Naive B cell (primary cell): ENCODE measurements around the gene DYRK3. TPM values are rescaled to one million over a fixed set of nuclear protein-coding genes. Genes with fewer than 3 reads are reported as not detected.
A peak's percentile ranks its signal among the peaks of the same experiment; 100 is the strongest.

Source experiments
- ATAC-seq, 2 donors: fragments of 150-1000 bp; cut with Tn5 transposase; 2 replicates each; pipeline ENCODE4 v1.10.0; 2021; ENCODE audit warnings: low read depth in 2 of 2, mild to moderate bottlenecking in 2 of 2, moderate library complexity in 2 of 2
- DNase-seq: peaks from one replicate; pipeline ENCODE4 v3.0.0; 2022
- H3K27ac Mint-ChIP-seq, 6 donors: one replicate each; pipeline ENCODE4 v1.8.0; 2020 to 2022; ENCODE audit warnings: mild to moderate bottlenecking in 6 of 6, mixed read lengths in 6 of 6, moderate library complexity in 5 of 6, inconsistent platforms in 2 of 6
- H3K27me3 Mint-ChIP-seq, 3 donors: one replicate each; pipeline ENCODE4 v1.8.0; 2021 to 2022; ENCODE audit warnings: mixed read lengths in 3 of 3, mild to moderate bottlenecking in 1 of 3
- H3K36me3 Mint-ChIP-seq, 2 donors: one replicate each; pipeline ENCODE4 v1.8.0; 2020 to 2022; ENCODE audit warnings: mixed read lengths in 2 of 2, inconsistent platforms in 1 of 2, mild to moderate bottlenecking in 1 of 2
- H3K4me1 Mint-ChIP-seq, 3 donors: one replicate each; pipeline ENCODE4 v1.8.0; 2020 to 2022; ENCODE audit warnings: mixed read lengths in 3 of 3, inconsistent platforms in 1 of 3, mild to moderate bottlenecking in 1 of 3, moderate library complexity in 1 of 3
- H3K4me3 Mint-ChIP-seq, 8 donors: one replicate each; pipeline ENCODE4 v1.8.0; 2020 to 2022; ENCODE audit warnings: mild to moderate bottlenecking in 8 of 8, mixed read lengths in 8 of 8, moderate library complexity in 8 of 8, inconsistent platforms in 2 of 8
- H3K9me3 Mint-ChIP-seq, 7 donors: one replicate each; pipeline ENCODE4 v1.8.0; 2020 to 2022; ENCODE audit warnings: mixed read lengths in 7 of 7, mild to moderate bottlenecking in 5 of 7, inconsistent platforms in 2 of 7, moderate library complexity in 1 of 7
- polyA plus RNA-seq, 6 donors: library from polyadenylated mRNA; unstranded; fragments of 300-500 nt; fragmentation: Illumina TruSeq; gene quantifications; one replicate each; pipeline ENCODE4 v1.2.3, GENCODE V29; 2021; ENCODE audit warnings: low read depth in 6 of 6

DYRK3 gene
- polyA plus RNA-seq, 6 donors from 2014 or later, result not detected

GRCh38 chr1:206684478-206685333, 49.4 kb downstream of the DYRK3 start, which contains the start of gene MAPKAPK2:
Gene MAPKAPK2 (plus strand): TSS chr1:206684905. CDS start chr1:206685230, 325 bp downstream.
- H3K4me3 Mint-ChIP-seq, result peak within 1 kb of the TSS; percentile 91 to 100 (median 99)
- H3K36me3 Mint-ChIP-seq, result no peaks in the 10 kb centered on the region
- H3K9me3 Mint-ChIP-seq, result no peaks in the 10 kb centered on the region
- H3K27ac Mint-ChIP-seq, result peak within 1 kb of the TSS; percentile 89 to 97 (median 95)
- peaks cover 70 to 82% (median 78%) of the 10 kb centered on the region in 3 donors for H3K4me1 Mint-ChIP-seq
- DNase-seq (peak; percentile 70), ATAC-seq (peak; percentile 70 to 72)
- H3K27me3 Mint-ChIP-seq, result no peaks in the 10 kb centered on the region

GRCh38 chr1:206685334-206685768, 50.0 kb downstream of the DYRK3 start:
- ATAC-seq, result peak; percentile 39 to 44
- H3K4me3 Mint-ChIP-seq, result peak overlapping the region; percentile 91 to 100 (median 99)
- H3K27ac Mint-ChIP-seq, result peak overlapping the region; percentile 89 to 97 (median 95)
- DNase-seq, result peak; percentile 27
- no peaks in the 10 kb centered on the region for H3K27me3 Mint-ChIP-seq
- H3K36me3 Mint-ChIP-seq, result no peaks in the 10 kb centered on the region
- H3K4me1 Mint-ChIP-seq, result peaks cover 70 to 82% (median 78%) of the 10 kb centered on the region in 3 donors
- no peaks in the 10 kb centered on the region for H3K9me3 Mint-ChIP-seq

- H3K4me3 Mint-ChIP-seq, result peak overlapping the region; percentile 91 to 100 (median 99)
- ATAC-seq (peak; percentile 43 to 52), DNase-seq (peak; percentile 67)
- peak overlapping the region; percentile 89 to 99 (median 97) for H3K27ac Mint-ChIP-seq
- H3K36me3 Mint-ChIP-seq, result no peaks in the 10 kb centered on the region
- no peaks in the 10 kb centered on the region for H3K27me3 Mint-ChIP-seq
- H3K4me1 Mint-ChIP-seq, result peaks cover 70 to 82% (median 81%) of the 10 kb centered on the region in 3 donors
- no peaks in the 10 kb centered on the region for H3K9me3 Mint-ChIP-seq
Measured at GRCh38 chr1:206685769-206686477, 50.6 kb downstream of the DYRK3 start.

GRCh38 chr1:206686478-206687249, 51.3 kb downstream of the DYRK3 start:
- peak; percentile 53 for DNase-seq
- Mint-ChIP-seq H3K4me1 (peaks cover 68 to 85% (median 82%) of the 10 kb centered on the region in 3 donors), H3K36me3 (no peaks in the 10 kb centered on the region)

GRCh38 chr1:206687251-206687914, 52.0 kb downstream of the DYRK3 start:
- Mint-ChIP-seq H3K36me3 (no peaks in the 10 kb centered on the region), H3K9me3 (no peaks in the 10 kb centered on the region), H3K4me3 (peak overlapping the region in 7 of 8 donors; percentile 91 to 100 (median 99)), H3K27ac (peak overlapping the region in 4 of 6 donors; percentile 89 to 99 (median 98)), H3K4me1 (peaks cover 69 to 85% (median 82%) of the 10 kb centered on the region in 3 donors), H3K27me3 (no peaks in the 10 kb centered on the region)
- DNase-seq (no peak), ATAC-seq (no peak)

More at GRCh38 chr1:206686478-206687249, 51.3 kb downstream of the DYRK3 start:
- no peaks in the 10 kb centered on the region for H3K27me3 Mint-ChIP-seq
- H3K4me3 Mint-ChIP-seq, result peak overlapping the region; percentile 91 to 100 (median 99)
- no peaks in the 10 kb centered on the region for H3K9me3 Mint-ChIP-seq
- H3K27ac Mint-ChIP-seq, result peak overlapping the region; percentile 89 to 99 (median 96)
- ATAC-seq, result peak; percentile 39 to 40

GRCh38 chr1:206687915-206688442, 52.6 kb downstream of the DYRK3 start:
- ATAC-seq (no peak), DNase-seq (no peak)
- H3K27me3 Mint-ChIP-seq, result no peaks in the 10 kb centered on the region
- peaks cover 66 to 85% (median 82%) of the 10 kb centered on the region in 3 donors for H3K4me1 Mint-ChIP-seq
- H3K27ac Mint-ChIP-seq, result peak overlapping the region in 1 of 6 donors; percentile 38
- no peaks in the 10 kb centered on the region for H3K9me3 Mint-ChIP-seq
- no peaks in the 10 kb centered on the region for H3K36me3 Mint-ChIP-seq
- H3K4me3 Mint-ChIP-seq, result peak overlapping the region in 4 of 8 donors; percentile 53 to 99 (median 64)

- no peak for ATAC-seq
Measured at GRCh38 chr1:206690516-206690915, 55.2 kb downstream of the DYRK3 start.

GRCh38 chr1:206691604-206692003, 56.3 kb downstream of the DYRK3 start:
- no peak overlapping the region for H3K4me3 Mint-ChIP-seq
- ATAC-seq (no peak), DNase-seq (no peak)
- no peaks in the 10 kb centered on the region for H3K27me3 Mint-ChIP-seq
- peaks cover 6 to 10% of the 10 kb centered on the region in 2 donors for H3K36me3 Mint-ChIP-seq
- H3K27ac Mint-ChIP-seq, result peak overlapping the region in 3 of 6 donors; percentile 34 to 69 (median 57)
- no peaks in the 10 kb centered on the region for H3K9me3 Mint-ChIP-seq
- peaks cover 77 to 99% (median 97%) of the 10 kb centered on the region in 3 donors for H3K4me1 Mint-ChIP-seq

More at GRCh38 chr1:206690516-206690915, 55.2 kb downstream of the DYRK3 start:
- Mint-ChIP-seq H3K27ac (no peak overlapping the region), H3K4me3 (peak overlapping the region in 2 of 8 donors; percentile 15 to 39), H3K27me3 (no peaks in the 10 kb centered on the region), H3K4me1 (peaks cover 74 to 94% (median 91%) of the 10 kb centered on the region in 3 donors), H3K9me3 (no peaks in the 10 kb centered on the region), H3K36me3 (no peaks in the 10 kb centered on the region)
- no peak for DNase-seq

- H3K27ac Mint-ChIP-seq, result no peak overlapping the region
- peaks cover 16 to 21% of the 10 kb centered on the region in 2 donors for H3K36me3 Mint-ChIP-seq
- H3K27me3 Mint-ChIP-seq, result no peaks in the 10 kb centered on the region
- no peak for DNase-seq
- no peak overlapping the region for H3K4me3 Mint-ChIP-seq
- no peak for ATAC-seq
- no peaks in the 10 kb centered on the region for H3K9me3 Mint-ChIP-seq
- H3K4me1 Mint-ChIP-seq, result peaks cover 74 to 100% (median 97%) of the 10 kb centered on the region in 3 donors
Measured at GRCh38 chr1:206693029-206693428, 57.7 kb downstream of the DYRK3 start.

GRCh38 chr1:206693592-206693991, 58.3 kb downstream of the DYRK3 start:
- Mint-ChIP-seq H3K4me3 (peak overlapping the region in 1 of 8 donors; percentile 49), H3K9me3 (no peaks in the 10 kb centered on the region), H3K27me3 (no peaks in the 10 kb centered on the region), H3K4me1 (peaks cover 73 to 96% (median 95%) of the 10 kb centered on the region in 3 donors), H3K27ac (peak overlapping the region in 1 of 6 donors; percentile 91), H3K36me3 (peaks cover 16 to 21% of the 10 kb centered on the region in 2 donors)
- no peak for DNase-seq
- no peak for ATAC-seq

- H3K36me3 Mint-ChIP-seq, result peaks cover 16 to 21% of the 10 kb centered on the region in 2 donors
Measured at GRCh38 chr1:206694171-206695124, 59.1 kb downstream of the DYRK3 start.

More at GRCh38 chr1:206694171-206695124, 59.1 kb downstream of the DYRK3 start:
- DNase-seq, result no peak
- Mint-ChIP-seq H3K9me3 (no peaks in the 10 kb centered on the region), H3K4me3 (no peak overlapping the region), H3K4me1 (peaks cover 74 to 96% (median 95%) of the 10 kb centered on the region in 3 donors), H3K27me3 (no peaks in the 10 kb centered on the region), H3K27ac (peak overlapping the region in 2 of 6 donors; percentile 33 to 91)
- no peak for ATAC-seq
